GM12878 (cell line): ENCODE results near the gene STK16. TPM values are rescaled to one million over a fixed set of nuclear protein-coding genes. Genes with fewer than 3 reads are reported as not detected.

Experiments used
- CBX3 ChIP-seq: fragments of 200-600 bp; sonication (generic); IDR thresholded peaks from 2 replicates; pipeline ENCODE4 v1.6.1; 2016; ENCODE audit warnings: low read depth, borderline replicate concordance
- CHD4 ChIP-seq: fragments of 200-600 bp; sonication (generic); IDR thresholded peaks from 2 replicates; pipeline ENCODE4 v1.6.1; 2016; ENCODE audit warnings: mild to moderate bottlenecking
- E4F1 ChIP-seq: fragments of 450-650 bp; IDR thresholded peaks from 2 replicates; pipeline ENCODE4 v1.6.1; 2018; ENCODE audit warnings: borderline replicate concordance, mild to moderate bottlenecking; ENCODE audit not compliant: partially characterized antibody
- EP300 ChIP-seq, 2 experiments: fragments of 150-350 bp in 1 of 2; IDR thresholded peaks; 2 replicates each; pipeline ENCODE4 v1.6.1; 2011 to 2012; ENCODE audit warnings: low read depth in 2 of 2, low read length in 2 of 2, borderline replicate concordance in 1 of 2, improper control_type of control experiment in 1 of 2, inconsistent platforms in 1 of 2; ENCODE audit not compliant: control insufficient read depth in 1 of 2
- FOS ChIP-seq: IDR thresholded peaks from 3 replicates; pipeline ENCODE4 v1.6.1; 2011; ENCODE audit warnings: borderline replicate concordance; ENCODE audit not compliant: insufficient read length; ENCODE audit errors: extremely low read depth
- HCFC1 ChIP-seq: fragments of 150-350 bp; IDR thresholded peaks from 2 replicates; pipeline ENCODE4 v1.6.1; 2014; ENCODE audit warnings: low read length
- HDGF ChIP-seq: fragments of 450-650 bp; IDR thresholded peaks from 2 replicates; pipeline ENCODE4 v1.6.1; 2016; ENCODE audit warnings: antibody characterized with exemption
- IRF4 ChIP-seq: IDR thresholded peaks from 2 replicates; pipeline ENCODE4 v1.6.1; 2011; ENCODE audit warnings: low read depth, low read length
- KLF5 ChIP-seq: fragments of 450-650 bp; IDR thresholded peaks from 2 replicates; pipeline ENCODE4 v1.6.1; 2014; ENCODE audit warnings: mild to moderate bottlenecking; ENCODE audit not compliant: partially characterized antibody
- MEF2B ChIP-seq: fragments of 450-650 bp; IDR thresholded peaks from 2 replicates; pipeline ENCODE4 v1.6.1; 2018; ENCODE audit warnings: mild to moderate bottlenecking, moderate library complexity; ENCODE audit not compliant: partially characterized antibody, poor library complexity, severe bottlenecking
- MXI1 ChIP-seq: fragments of 150-350 bp; IDR thresholded peaks from 2 replicates; pipeline ENCODE4 v1.6.1; 2011; ENCODE audit warnings: low read depth, mild to moderate bottlenecking, inconsistent platforms, low read length, improper control_type of control experiment
- MYB ChIP-seq: fragments of 150-350 bp; IDR thresholded peaks from 2 replicates; pipeline ENCODE4 v1.6.1; 2014; ENCODE audit warnings: mild to moderate bottlenecking, low read depth, low read length, borderline replicate concordance
- MYC ChIP-seq: IDR thresholded peaks from 2 replicates; pipeline ENCODE4 v1.6.1; 2011; ENCODE audit warnings: mild to moderate bottlenecking, low read length, moderate library complexity, inconsistent platforms; ENCODE audit not compliant: insufficient read depth, insufficient replicate concordance, insufficient read length, severe bottlenecking
- NBN ChIP-seq: fragments of 450-650 bp; IDR thresholded peaks from 2 replicates; pipeline ENCODE4 v1.6.1; 2016
- NFYA ChIP-seq: IDR thresholded peaks from 2 replicates; pipeline ENCODE4 v1.6.1; 2011; ENCODE audit warnings: low read depth, mild to moderate bottlenecking, low read length, improper control_type of control experiment, borderline replicate concordance
- PKNOX1 ChIP-seq: fragments of 450-650 bp; IDR thresholded peaks from 2 replicates; pipeline ENCODE4 v1.6.1; 2016; ENCODE audit warnings: mild to moderate bottlenecking
- POLR2AphosphoS5 ChIP-seq: IDR thresholded peaks from 2 replicates; pipeline ENCODE4 v1.6.1; 2011; ENCODE audit warnings: mild to moderate bottlenecking, low read length, inconsistent platforms
- SMAD5 ChIP-seq: IDR thresholded peaks from 2 replicates; pipeline ENCODE4 v1.6.1; 2016; ENCODE audit warnings: antibody characterized with exemption, low read depth
- SREBF1 ChIP-seq: IDR thresholded peaks from 2 replicates; pipeline ENCODE4 v1.6.1; 2012; ENCODE audit warnings: mild to moderate bottlenecking, low read length
- SRF ChIP-seq, 2 experiments: IDR thresholded peaks; 2 replicates each; pipeline ENCODE4 v1.6.1; 2011; ENCODE audit warnings: low read depth in 2 of 2, low read length in 2 of 2, mild to moderate bottlenecking in 1 of 2, moderate library complexity in 1 of 2
- TAF1 ChIP-seq: IDR thresholded peaks from 2 replicates; pipeline ENCODE4 v1.6.1; 2011; ENCODE audit warnings: mild to moderate bottlenecking, low read depth, low read length, borderline replicate concordance
- TARDBP ChIP-seq: IDR thresholded peaks from 2 replicates; pipeline ENCODE4 v1.6.1; 2016; ENCODE audit warnings: borderline replicate concordance
- ZNF207 ChIP-seq: fragments of 450-650 bp; IDR thresholded peaks from 2 replicates; pipeline ENCODE4 v1.6.1; 2014; ENCODE audit warnings: antibody characterized with exemption, mild to moderate bottlenecking, borderline replicate concordance
- ZNF274 ChIP-seq: IDR thresholded peaks from one replicate; pipeline ENCODE4 v1.8.0; 2011; ENCODE audit not compliant: insufficient read length, insufficient read depth
- ZNF592 ChIP-seq: fragments of 450-650 bp; IDR thresholded peaks from 2 replicates; pipeline ENCODE4 v1.6.1; 2017; ENCODE audit warnings: mild to moderate bottlenecking, moderate library complexity
- polyA plus RNA-seq, 11 experiments: library from polyadenylated mRNA; depleted of rRNA in 4 of 11; unstranded in 6 of 11; stranded (reverse) in 5 of 11; fragments of >200 nt; fragmentation: Nextera tagmentation in 4 of 11; fragmentation: Illumina TruSeq in 1 of 11; extraction: Ambion mirVana in 4 of 11; extraction: Trizol in 1 of 11; gene quantifications; 1 replicate in 1 of 11; 2 replicates in 10 of 11; pipeline versions ENCODE4 v1.2.1 to v1.2.3, GENCODE V29; 2011 to 2016; ENCODE audit warnings: inconsistent platforms in 2 of 11, missing spikeins in 2 of 11, low read depth in 1 of 11
- total RNA-seq, 4 experiments: library from RNA; depleted of rRNA in 3 of 4; stranded (reverse); fragments of >200 nt in 3 of 4; fragmentation: Illumina TruSeq in 1 of 4; extraction: Trizol in 1 of 4; gene quantifications; 2 replicates each; pipeline versions ENCODE4 v1.2.1 to v1.2.3, GENCODE V29; 2013 to 2021

STK16 gene
- total and polyA plus RNA-seq, 10 of the 15 experiments (the other 5 are each of a cell fraction or from before 2014, with no cell fraction given) = 4.3 to 50.1 (median 17.9) TPM

GRCh38 chr2:219254590-219255201 is 9.4 kb downstream of the STK16 start (continued):
- TF ChIP-seq MXI1 (no peak), FOS (no peak), SMAD5 (no peak), PKNOX1 (no peak), ZNF592 (no peak), KLF5 (no peak), SREBF1 (no peak), SRF (IDR thresholded peaks at IDR 0.05; ENCODE audit: low read depth in 2 of 2, low read length in 2 of 2) (no peak), HCFC1 (no peak), ZNF207 (no peak), HDGF (peak; percentile 51; the same call in 1 of the 2 replicates), EP300 (IDR thresholded peaks at IDR 0.05; ENCODE audit: borderline replicate concordance in 1 of 2, control insufficient read depth in 1 of 2, low read depth in 2 of 2, low read length in 2 of 2) (no peak), NBN (no peak), POLR2AphosphoS5 (no peak), TARDBP (no peak), CHD4 (no peak), E4F1 (no peak), NFYA (no peak), IRF4 (no peak), MYB (no peak), MEF2B (no peak), MYC (no peak), ZNF274 (no peak), TAF1 (no peak), CBX3 (no peak)
